Peyer's patch (tissue), 4 donors: ENCODE data around the gene IFT57. TPM values are rescaled to one million over a fixed set of nuclear protein-coding genes. Genes with fewer than 3 reads are reported as not detected.

Experiments
- DNase-seq, 3 donors: peaks; one replicate each; pipeline ENCODE4 v3.0.0-alpha.2; 2017 to 2019
- H3K27ac ChIP-seq, 4 donors: fragments of 200-600 bp; sonication (generic); one replicate each; pipeline ENCODE4 v1.5.1; 2016 to 2019
- H3K27me3 ChIP-seq, 2 donors: fragments of 200-600 bp; sonication (generic); one replicate each; pipeline ENCODE4 v1.5.1; 2019
- H3K36me3 ChIP-seq, 3 donors: fragments of 200-600 bp; sonication (generic); one replicate each; pipeline ENCODE4 v1.5.1; 2016 to 2019
- H3K4me1 ChIP-seq, 4 donors: fragments of 200-600 bp; sonication (generic); one replicate each; pipeline ENCODE4 v1.5.1; 2016 to 2019
- H3K4me3 ChIP-seq, 4 donors: fragments of 200-600 bp; sonication (generic); 1 replicate in 3 of 4; 2 replicates in 1 of 4; pipeline ENCODE4 v1.5.1; 2016 to 2019; ENCODE audit warnings: mild to moderate bottlenecking in 1 of 4
- H3K9me3 ChIP-seq, 4 donors: fragments of 200-600 bp; sonication (generic); one replicate each; pipeline ENCODE4 v1.5.1; 2016 to 2019; ENCODE audit warnings: mild to moderate bottlenecking in 1 of 4
- CTCF ChIP-seq, 6 experiments: fragments of 450-650 bp in 4 of 6; fragments of 200-600 bp in 2 of 6; sonication (generic) in 1 of 6; IDR thresholded peaks; one replicate each; pipeline ENCODE4 v1.5.1; 2017 to 2019; ENCODE audit warnings: antibody characterized with exemption in 6 of 6, mild to moderate bottlenecking in 3 of 6, moderate library complexity in 1 of 6
- POLR2A ChIP-seq, 2 donors: fragments of 450-650 bp; IDR thresholded peaks; one replicate each; pipeline ENCODE4 v1.5.1; 2017; ENCODE audit warnings: antibody characterized with exemption in 2 of 2, mild to moderate bottlenecking in 2 of 2, moderate library complexity in 2 of 2
- total RNA-seq, 4 donors: library from RNA; depleted of rRNA; stranded (reverse); fragments of >200 nt; gene quantifications; one replicate each; pipeline ENCODE4 v1.1.0, GENCODE V29; 2016

The IFT57 gene
- total RNA-seq, 4 donors from 2014 or later, result 17.2 to 79.2 (median 38.4) TPM

- Histone ChIP-seq H3K4me1 (peaks cover 0 to 20% (median 5%) of the 10 kb centered on the region in 4 donors), H3K27ac (peak overlapping the region in 3 of 4 donors; percentile 0 to 88 (median 84)), H3K27me3 (no peaks in the 10 kb centered on the region), H3K9me3 (no peaks in the 10 kb centered on the region), H3K4me3 (no peak overlapping the region), H3K36me3 (no peaks in the 10 kb centered on the region)
- DNase-seq, result no peak
- TF ChIP-seq CTCF (IDR thresholded peaks at IDR 0.05) (no peak), POLR2A (IDR thresholded peaks at IDR 0.05) (no peak)
Observed at GRCh38 chr3:108223928-108224327, 1.7 kb upstream of the IFT57 start.

- Histone ChIP-seq H3K27me3 (no peaks in the 10 kb centered on the region), H3K36me3 (no peaks in the 10 kb centered on the region), H3K4me1 (peaks cover 0 to 20% (median 5%) of the 10 kb centered on the region in 4 donors), H3K27ac (peak overlapping the region; percentile 79 to 88 (median 84)), H3K9me3 (no peaks in the 10 kb centered on the region), H3K4me3 (peak overlapping the region; percentile 75 to 89 (median 87))
- TF ChIP-seq CTCF (IDR thresholded peaks at IDR 0.05), result no peak
- no peak for TF ChIP-seq POLR2A (IDR thresholded peaks at IDR 0.05)
- DNase-seq, result no peak
Observed at GRCh38 chr3:108222853-108223565, 785 bp upstream of the IFT57 start.

GRCh38 chr3:108221393-108221792 lies 831 bp downstream of the IFT57 start:
- Histone ChIP-seq H3K4me3 (peak overlapping the region; percentile 75 to 89 (median 87)), H3K27ac (peak overlapping the region; percentile 79 to 88 (median 84)), H3K9me3 (no peaks in the 10 kb centered on the region), H3K27me3 (no peaks in the 10 kb centered on the region), H3K4me1 (peaks cover 0 to 20% (median 5%) of the 10 kb centered on the region in 4 donors), H3K36me3 (no peaks in the 10 kb centered on the region)
- no peak for DNase-seq
- no peak for TF ChIP-seq POLR2A (IDR thresholded peaks at IDR 0.05)

GRCh38 chr3:108219336-108219735 lies 2.9 kb downstream of the IFT57 start:
- Histone ChIP-seq H3K9me3 (no peaks in the 10 kb centered on the region), H3K27me3 (no peaks in the 10 kb centered on the region)

GRCh38 chr3:108218811-108219210 lies 3.4 kb downstream of the IFT57 start:
- TF ChIP-seq POLR2A (IDR thresholded peaks at IDR 0.05) (no peak), CTCF (IDR thresholded peaks at IDR 0.05) (no peak)
- H3K9me3 ChIP-seq, result no peaks in the 10 kb centered on the region
- no peaks in the 10 kb centered on the region for H3K27me3 ChIP-seq
- no peaks in the 10 kb centered on the region for H3K36me3 ChIP-seq
- no peak overlapping the region for H3K4me3 ChIP-seq
- H3K4me1 ChIP-seq, result peaks cover 0 to 13% (median 7%) of the 10 kb centered on the region in 4 donors
- no peak for DNase-seq
- H3K27ac ChIP-seq, result peak overlapping the region in 1 of 4 donors; percentile 88

More at GRCh38 chr3:108219336-108219735, 2.9 kb downstream of the IFT57 start:
- H3K4me3 ChIP-seq, result no peak overlapping the region
- TF ChIP-seq POLR2A (IDR thresholded peaks at IDR 0.05) (no peak), CTCF (IDR thresholded peaks at IDR 0.05) (no peak)
- H3K4me1 ChIP-seq, result peaks cover 0 to 18% (median 7%) of the 10 kb centered on the region in 4 donors
- no peaks in the 10 kb centered on the region for H3K36me3 ChIP-seq
- peak in 1 of 3 donors; percentile 57 for DNase-seq
- H3K27ac ChIP-seq, result peak overlapping the region in 2 of 4 donors; percentile 15 to 88

- H3K27ac ChIP-seq, result no peak overlapping the region
- H3K4me3 ChIP-seq, result no peak overlapping the region
- peaks cover 0 to 7% (median 2%) of the 10 kb centered on the region in 4 donors for H3K4me1 ChIP-seq
- H3K36me3 ChIP-seq, result peaks cover 0 to 8% (median 0%) of the 10 kb centered on the region in 3 donors
- DNase-seq, result no peak
- TF ChIP-seq POLR2A (IDR thresholded peaks at IDR 0.05) (no peak), CTCF (IDR thresholded peaks at IDR 0.05) (no peak)
- H3K27me3 ChIP-seq, result no peaks in the 10 kb centered on the region
- no peaks in the 10 kb centered on the region for H3K9me3 ChIP-seq
Observed at GRCh38 chr3:108215871-108216270, 6.4 kb downstream of the IFT57 start.
